Natural killer cell (primary cell): ENCODE results near the gene KIAA0753. TPM values are rescaled to one million over a fixed set of nuclear protein-coding genes. Genes with fewer than 3 reads are reported as not detected.

Experiments
- ATAC-seq, 3 donors: fragments of 150-1000 bp in 2 of 3; fragments of 200-7000 bp in 1 of 3; cut with Tn5 transposase; 1 replicate in 1 of 3; 2 replicates in 2 of 3; pipeline ENCODE4 v1.10.0; 2021; ENCODE audit warnings: mild to moderate bottlenecking in 2 of 3, moderate library complexity in 2 of 3
- DNase-seq, 2 donors: peaks; one replicate each; pipeline versions ENCODE4 v3.0.0 to v3.0.0-alpha.2; 2013 to 2021; ENCODE audit warnings: mixed read lengths in 1 of 2
- H3K27ac ChIP-seq: one replicate; pipeline ENCODE4 v1.5.1; 2013; ENCODE audit warnings: mild to moderate bottlenecking, low read length
- H3K27me3 ChIP-seq: one replicate; pipeline ENCODE4 v1.6.1; 2013; ENCODE audit warnings: low read length; ENCODE audit not compliant: control insufficient read depth, insufficient read depth
- H3K36me3 ChIP-seq: one replicate; pipeline ENCODE4 v1.6.1; 2013; ENCODE audit warnings: low read length; ENCODE audit not compliant: control insufficient read depth, insufficient read depth
- H3K4me1 ChIP-seq: one replicate; pipeline ENCODE4 v1.6.1; 2013; ENCODE audit warnings: low read length; ENCODE audit not compliant: control insufficient read depth, insufficient read depth
- H3K4me3 ChIP-seq: one replicate; pipeline ENCODE4 v1.5.1; 2013; ENCODE audit warnings: low read length
- H3K9me3 ChIP-seq: one replicate; pipeline ENCODE4 v1.6.1; 2013; ENCODE audit warnings: low read length; ENCODE audit not compliant: control insufficient read depth, insufficient read depth
- H3K27ac Mint-ChIP-seq, 2 donors: one replicate each; pipeline ENCODE4 v1.8.0; 2022; ENCODE audit warnings: mild to moderate bottlenecking in 2 of 2, mixed read lengths in 2 of 2, moderate library complexity in 1 of 2
- H3K27me3 Mint-ChIP-seq, 2 donors: one replicate each; pipeline ENCODE4 v1.8.0; 2022; ENCODE audit warnings: low read depth in 2 of 2, mixed read lengths in 2 of 2
- H3K36me3 Mint-ChIP-seq: one replicate; pipeline ENCODE4 v1.8.0; 2022; ENCODE audit warnings: mixed read lengths
- H3K4me1 Mint-ChIP-seq, 2 donors: one replicate each; pipeline ENCODE4 v1.8.0; 2022; ENCODE audit warnings: mixed read lengths in 2 of 2
- H3K4me3 Mint-ChIP-seq: one replicate; pipeline ENCODE4 v1.8.0; 2022; ENCODE audit warnings: mild to moderate bottlenecking, moderate library complexity, mixed read lengths
- H3K9me3 Mint-ChIP-seq, 2 donors: one replicate each; pipeline ENCODE4 v1.8.0; 2022; ENCODE audit warnings: mixed read lengths in 2 of 2
- WGBS: methylation state at CpG from one replicate; pipeline ENCODE4 v1.1.7; 2013; ENCODE audit warnings: missing lambda C conversion rate; ENCODE audit not compliant: insufficient coverage; 5-methylcytosine and 5-hydroxymethylcytosine counted together
- intact Hi-C: fragments of 100-400 bp; cut with micrococcal nuclease; formaldehyde crosslinking; loops from one replicate; pipeline ENCODE4 v1.14.2; 2022
- total RNA-seq, 4 donors: library from RNA; stranded (reverse); fragments of 120-200 nt in 1 of 4; gene quantifications; one replicate each; pipeline versions ENCODE4 v1.2.3 to v1.2.4, GENCODE V29; 2013 to 2022
- TF ChIP-seq, protein P1 (sequence below): fragments of 200-600 bp; IDR thresholded peaks from one replicate; pipeline ENCODE4 v1.8.0; 2022; ENCODE audit warnings: antibody characterized with exemption

Gene KIAA0753
- total RNA-seq, 3 donors from 2014 or later (not counting 1 experiment from before 2014, with no cell fraction given) = 13.4 to 17.2 (median 15.4) TPM

DNA sequence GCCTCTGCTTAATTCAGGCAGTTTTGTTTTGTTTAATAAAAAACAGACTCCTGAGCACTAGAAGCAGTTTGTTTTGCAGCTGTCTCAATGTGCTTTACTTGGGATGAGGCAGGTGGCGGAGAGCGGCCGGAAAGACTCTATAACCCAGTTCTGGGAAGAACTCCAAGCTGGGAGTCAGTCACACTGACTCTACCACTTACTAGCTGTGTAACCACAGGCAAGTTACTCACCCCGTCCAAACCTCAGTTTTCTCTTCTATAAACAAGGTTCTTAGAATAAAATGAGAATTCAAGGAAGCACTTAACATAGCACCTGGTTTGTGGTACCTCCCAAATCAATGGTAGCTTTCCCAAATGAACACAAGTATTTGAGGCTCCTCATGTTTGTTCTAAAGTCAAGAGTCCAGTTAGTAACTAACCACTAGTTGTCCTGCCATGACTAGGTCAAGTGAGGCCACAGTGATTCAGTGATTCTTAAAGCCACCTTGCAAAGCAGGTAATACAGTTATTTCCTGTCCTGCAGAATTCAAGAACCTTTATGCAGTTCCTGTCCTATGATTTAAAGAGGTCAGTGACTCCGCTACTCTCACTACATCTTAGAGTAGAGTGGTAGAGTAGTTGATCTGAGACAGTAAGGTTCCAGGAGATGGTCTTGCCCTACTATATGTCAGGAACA is 3.1 kb upstream of the KIAA0753 start:
- TF ChIP-seq, protein P1, sequence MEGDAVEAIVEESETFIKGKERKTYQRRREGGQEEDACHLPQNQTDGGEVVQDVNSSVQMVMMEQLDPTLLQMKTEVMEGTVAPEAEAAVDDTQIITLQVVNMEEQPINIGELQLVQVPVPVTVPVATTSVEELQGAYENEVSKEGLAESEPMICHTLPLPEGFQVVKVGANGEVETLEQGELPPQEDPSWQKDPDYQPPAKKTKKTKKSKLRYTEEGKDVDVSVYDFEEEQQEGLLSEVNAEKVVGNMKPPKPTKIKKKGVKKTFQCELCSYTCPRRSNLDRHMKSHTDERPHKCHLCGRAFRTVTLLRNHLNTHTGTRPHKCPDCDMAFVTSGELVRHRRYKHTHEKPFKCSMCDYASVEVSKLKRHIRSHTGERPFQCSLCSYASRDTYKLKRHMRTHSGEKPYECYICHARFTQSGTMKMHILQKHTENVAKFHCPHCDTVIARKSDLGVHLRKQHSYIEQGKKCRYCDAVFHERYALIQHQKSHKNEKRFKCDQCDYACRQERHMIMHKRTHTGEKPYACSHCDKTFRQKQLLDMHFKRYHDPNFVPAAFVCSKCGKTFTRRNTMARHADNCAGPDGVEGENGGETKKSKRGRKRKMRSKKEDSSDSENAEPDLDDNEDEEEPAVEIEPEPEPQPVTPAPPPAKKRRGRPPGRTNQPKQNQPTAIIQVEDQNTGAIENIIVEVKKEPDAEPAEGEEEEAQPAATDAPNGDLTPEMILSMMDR = no peak
- Mint-ChIP-seq H3K27ac (peak overlapping the region; percentile 8 to 53), H3K4me3 (no peak overlapping the region), H3K27me3 (no peaks in the 10 kb centered on the region), H3K9me3 (no peaks in the 10 kb centered on the region), H3K36me3 (peaks cover 6% of the 10 kb centered on the region), H3K4me1 (peaks cover 50 to 57% of the 10 kb centered on the region in 2 donors)
- WGBS = 69% methylated on average over 4 of the region's 5 CpGs
- H3K4me1 ChIP-seq = peaks cover 22% of the 10 kb centered on the region
- H3K36me3 ChIP-seq = peaks cover 37% of the 10 kb centered on the region
- no peaks in the 10 kb centered on the region for H3K27me3 ChIP-seq
- no peaks in the 10 kb centered on the region for H3K9me3 ChIP-seq
- DNase-seq (no peak), ATAC-seq (no peak)
- H3K4me3 ChIP-seq = no peak overlapping the region
- intact Hi-C loops = no loop called here
- no peak overlapping the region for H3K27ac ChIP-seq

DNA sequence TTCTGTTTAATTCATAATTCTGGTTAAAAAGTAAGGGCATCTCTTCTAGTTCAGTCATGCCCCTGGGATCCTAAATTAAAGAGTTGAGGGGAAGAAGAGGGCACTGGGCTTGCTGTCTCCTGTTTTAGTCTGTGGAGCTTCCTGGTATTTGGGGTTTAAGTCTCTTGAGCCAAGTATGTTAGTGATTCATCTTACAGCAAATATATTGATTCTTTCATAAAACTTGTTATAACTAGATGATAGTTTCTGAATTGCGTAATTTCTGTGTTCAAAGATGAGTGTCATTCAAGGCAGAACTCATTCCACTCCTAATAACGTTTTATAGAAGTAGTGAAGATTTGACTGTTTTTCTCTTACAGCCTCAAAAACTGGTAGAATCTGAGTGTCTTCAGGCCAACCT is 2.1 kb upstream of the KIAA0753 start:
- Mint-ChIP-seq H3K4me3 (peak overlapping the region; percentile 91), H3K9me3 (no peaks in the 10 kb centered on the region), H3K4me1 (peaks cover 47 to 54% of the 10 kb centered on the region in 2 donors), H3K27ac (peak overlapping the region; percentile 53 to 93), H3K27me3 (no peaks in the 10 kb centered on the region), H3K36me3 (peaks cover 6% of the 10 kb centered on the region)
- DNase-seq (no peak), ATAC-seq (no peak)
- Histone ChIP-seq H3K4me3 (no peak overlapping the region), H3K9me3 (no peaks in the 10 kb centered on the region), H3K27ac (no peak overlapping the region), H3K36me3 (peaks cover 33% of the 10 kb centered on the region), H3K4me1 (peaks cover 29% of the 10 kb centered on the region), H3K27me3 (no peaks in the 10 kb centered on the region)
- TF ChIP-seq, protein P1 = no peak
- WGBS = no CpG with 5 or more reads among the region's 2 CpGs
- intact Hi-C loops = no loop called here

DNA sequence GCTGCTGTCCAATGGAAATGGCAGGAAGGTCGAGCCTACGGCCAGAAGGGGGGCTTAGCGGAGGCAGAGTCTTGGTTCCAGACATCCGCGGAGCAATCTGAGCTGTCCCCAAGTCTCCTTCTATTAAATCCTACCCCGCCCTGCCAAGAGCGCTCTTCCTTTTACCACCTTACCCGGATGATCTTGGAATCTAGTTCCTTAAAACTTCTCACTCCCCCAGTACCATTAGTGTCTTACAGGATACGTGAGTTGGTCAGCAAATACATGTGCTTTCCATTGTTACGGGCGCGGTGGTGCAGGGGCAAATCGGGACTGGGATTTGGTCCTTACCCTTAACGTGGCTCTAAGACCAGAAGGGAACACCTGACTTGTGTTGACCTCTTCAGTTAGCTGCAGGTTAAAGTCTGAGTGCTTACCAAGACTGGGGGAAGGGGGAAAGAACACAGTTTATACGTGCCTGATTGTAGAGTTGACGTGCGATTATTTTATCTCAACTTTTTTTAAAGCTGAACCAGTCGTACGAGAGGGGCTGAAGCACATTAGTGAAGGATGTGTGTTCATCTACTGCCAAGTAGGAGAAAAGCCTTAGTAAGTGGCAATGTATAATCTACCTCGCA is 844 bp upstream of the KIAA0753 start:
- DNase-seq (peak in 1 of 2 donors; percentile 42), ATAC-seq (peak in 1 of 3 donors; percentile 2)
- Mint-ChIP-seq H3K36me3 (peaks cover 6% of the 10 kb centered on the region), H3K27ac (peak overlapping the region; percentile 93 to 94), H3K9me3 (no peaks in the 10 kb centered on the region), H3K27me3 (no peaks in the 10 kb centered on the region), H3K4me1 (peaks cover 48 to 60% of the 10 kb centered on the region in 2 donors), H3K4me3 (peak overlapping the region; percentile 91)
- Histone ChIP-seq H3K36me3 (peaks cover 31% of the 10 kb centered on the region), H3K9me3 (no peaks in the 10 kb centered on the region), H3K4me3 (peak overlapping the region; percentile 83), H3K27me3 (no peaks in the 10 kb centered on the region), H3K4me1 (peaks cover 29% of the 10 kb centered on the region), H3K27ac (peak overlapping the region; percentile 78)
- 8% methylated on average over 20 of the region's 20 CpGs for WGBS
- TF ChIP-seq, protein P1 = no peak
- intact Hi-C loops = loop anchor here (1.0 kb wide), 1 partner anchor 10 kb away; the partner anchor contains the start of genes C17orf100 and MED31
